Embryonic facial prominence (tissue), 1 donor: Measurements from ENCODE around the gene IL1B.

Source experiments
- DNase-seq: peaks from one replicate; pipeline ENCODE4 v3.0.0-alpha.2; 2016; ENCODE audit errors: extremely low spot score

The IL1B gene

DNA sequence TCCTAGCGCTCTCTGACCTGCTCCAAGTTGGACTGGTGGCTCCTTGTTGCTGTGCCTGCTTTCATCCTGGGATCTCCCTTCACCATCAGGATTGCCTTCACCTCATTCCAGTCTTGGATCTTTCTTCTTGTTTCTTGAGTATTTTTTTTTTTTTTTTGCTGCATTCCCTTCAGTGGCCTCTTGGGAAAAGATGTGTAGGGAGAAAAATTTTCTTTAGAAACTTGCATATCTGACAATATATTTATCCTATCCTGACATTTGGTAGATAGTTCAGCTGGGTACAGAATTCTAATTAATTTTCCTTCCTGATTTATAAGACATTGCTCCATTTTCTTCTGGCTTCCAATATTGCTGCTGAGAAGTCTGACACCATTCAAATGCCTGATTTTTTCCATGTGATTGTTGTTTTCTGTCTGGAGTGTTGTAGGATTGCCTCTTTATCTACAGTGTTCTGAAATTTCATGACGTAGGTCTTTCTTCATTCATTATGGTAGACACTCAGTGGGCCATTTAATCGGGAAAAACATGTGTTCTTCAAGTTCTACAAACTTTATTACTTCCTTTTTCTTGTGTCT lies 29.3 kb downstream of the IL1B start:
- DNase-seq = no peak

DNA sequence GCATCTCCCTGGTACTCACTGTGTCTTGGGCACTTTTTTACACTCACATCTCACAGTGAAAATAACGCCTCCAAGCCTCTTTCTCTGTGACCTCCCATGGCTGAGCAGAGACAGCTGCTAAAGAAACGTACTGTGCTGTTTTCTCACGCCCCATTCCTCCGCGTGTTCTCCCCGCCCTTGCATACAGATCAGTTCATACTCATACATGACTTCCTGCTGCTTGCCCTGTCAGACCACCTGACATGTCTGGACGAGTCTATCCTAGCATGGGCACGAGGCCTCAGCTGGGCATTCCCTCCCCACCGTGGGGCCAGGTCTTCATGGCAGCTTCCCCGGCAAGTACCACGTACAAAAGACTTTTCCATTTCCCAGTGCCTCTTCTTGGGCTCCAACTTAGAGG lies 31.0 kb downstream of the IL1B start:
- DNase-seq = no peak

DNA sequence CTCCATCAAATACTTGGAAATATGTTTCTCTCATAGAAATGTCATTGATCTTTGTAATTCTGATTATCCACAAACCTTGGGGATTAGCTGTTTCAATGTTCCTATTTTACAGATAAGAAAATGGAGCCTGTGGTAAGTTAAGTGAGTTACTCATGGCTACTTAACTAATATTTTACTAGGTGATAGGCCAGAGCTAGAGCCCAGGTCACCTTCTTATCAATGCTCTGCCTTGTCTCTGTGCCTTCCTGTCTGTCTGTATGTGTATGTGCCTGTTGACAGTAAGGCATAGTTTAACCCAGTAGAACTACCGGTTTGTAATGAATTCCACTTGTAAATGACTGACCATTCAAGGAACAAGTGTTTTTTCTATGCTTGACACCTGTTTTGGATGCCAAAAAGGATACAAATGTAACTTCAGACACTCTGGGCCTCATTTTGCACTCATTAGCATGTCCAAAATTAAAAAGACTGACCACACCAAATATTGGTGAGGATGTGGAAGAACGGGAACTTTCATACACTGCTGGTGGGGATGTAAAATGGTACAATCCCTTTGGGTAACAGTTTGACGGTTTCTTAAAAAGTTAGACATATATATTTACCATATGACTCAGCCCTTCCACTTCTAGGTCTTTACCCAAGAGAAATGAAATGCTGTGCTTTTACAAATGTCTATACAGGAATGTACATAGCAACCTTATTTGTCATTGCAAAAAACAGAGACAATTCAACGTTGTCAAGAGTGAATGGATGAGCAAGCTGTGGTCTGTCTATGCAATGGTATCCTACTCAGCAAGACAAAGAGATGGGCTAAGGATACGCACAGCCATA lies 32.7 kb downstream of the IL1B start:
- no peak for DNase-seq

DNA sequence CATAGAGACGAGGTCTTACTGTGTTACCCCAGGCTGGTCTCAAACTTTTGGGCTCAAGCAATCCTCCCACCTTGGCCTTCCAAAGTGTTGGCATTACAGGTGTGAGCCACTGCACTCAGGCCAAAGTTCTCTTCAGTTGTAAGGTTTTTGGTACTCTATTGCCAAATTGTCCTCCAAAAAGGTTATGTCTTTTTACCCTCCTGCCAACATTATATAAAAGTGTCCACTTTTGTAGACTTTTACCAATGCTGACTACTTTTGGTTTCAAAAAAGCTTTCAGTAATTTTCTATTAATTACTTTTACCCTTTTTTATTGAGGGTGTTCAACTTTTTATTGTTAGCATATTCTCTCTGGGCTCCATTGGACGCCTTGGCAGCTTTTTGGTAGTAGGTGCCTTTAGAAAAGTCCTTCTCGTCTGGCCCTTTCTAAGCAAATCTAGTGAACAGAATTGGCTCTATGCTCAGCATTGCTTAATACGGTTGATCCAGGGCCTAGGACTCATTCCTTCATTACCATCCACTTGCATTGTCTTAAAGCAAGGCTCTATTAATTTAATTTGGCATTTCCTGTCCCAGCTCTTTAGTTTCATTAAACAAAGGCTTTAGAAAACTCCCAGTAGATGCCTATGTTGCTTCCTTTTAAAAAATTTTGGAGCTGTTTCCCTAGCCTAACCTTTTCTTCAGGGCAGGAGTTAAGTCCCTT lies 35.5 kb downstream of the IL1B start:
- no peak for DNase-seq

DNA sequence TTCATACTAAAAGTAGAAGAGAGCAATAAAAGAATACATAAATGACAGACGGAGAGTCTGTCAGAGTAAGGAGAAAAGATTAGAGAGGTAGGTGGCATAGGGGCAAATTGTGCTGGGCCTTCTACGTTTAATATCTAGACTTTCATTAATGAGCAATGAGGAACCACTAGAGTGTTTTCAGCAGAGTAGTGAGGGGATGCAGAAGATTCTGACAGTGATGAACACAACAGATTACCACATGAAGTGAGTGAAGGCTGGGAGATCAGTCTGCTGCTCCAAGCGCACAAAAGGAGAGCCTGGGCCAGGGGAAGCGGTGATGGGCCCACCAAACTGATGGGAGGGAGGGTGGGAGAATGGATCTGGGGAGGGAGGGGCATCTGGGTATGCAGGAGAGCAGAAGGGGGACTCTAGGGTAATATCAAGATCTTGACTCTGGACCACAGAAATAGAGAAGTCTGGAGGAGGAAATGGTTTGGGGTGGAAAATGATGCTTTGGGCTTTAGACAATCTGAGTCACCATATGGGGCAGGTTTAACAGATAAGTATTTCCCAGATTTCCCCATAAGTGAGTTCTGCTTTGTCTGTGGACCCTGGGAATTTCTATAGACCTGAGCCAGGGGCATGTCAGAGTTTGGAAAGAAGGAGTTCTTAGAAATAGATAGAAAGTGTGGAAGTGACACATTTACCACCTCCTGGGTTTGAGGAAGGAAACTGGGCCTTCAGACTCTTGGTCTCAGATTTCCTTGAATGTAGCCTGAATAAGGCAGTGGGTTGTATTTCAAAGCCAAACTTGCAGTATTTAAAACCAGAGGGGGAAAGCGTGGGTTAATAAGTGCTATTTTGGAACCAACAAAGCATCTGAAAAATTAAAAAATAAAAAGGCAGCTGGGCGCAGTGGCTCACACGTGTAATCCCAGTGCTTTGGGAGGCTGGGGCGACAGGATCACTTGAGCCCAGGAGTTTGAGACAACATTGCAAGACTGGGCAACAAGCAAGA lies 37.3 kb downstream of the IL1B start:
- no peak for DNase-seq

DNA sequence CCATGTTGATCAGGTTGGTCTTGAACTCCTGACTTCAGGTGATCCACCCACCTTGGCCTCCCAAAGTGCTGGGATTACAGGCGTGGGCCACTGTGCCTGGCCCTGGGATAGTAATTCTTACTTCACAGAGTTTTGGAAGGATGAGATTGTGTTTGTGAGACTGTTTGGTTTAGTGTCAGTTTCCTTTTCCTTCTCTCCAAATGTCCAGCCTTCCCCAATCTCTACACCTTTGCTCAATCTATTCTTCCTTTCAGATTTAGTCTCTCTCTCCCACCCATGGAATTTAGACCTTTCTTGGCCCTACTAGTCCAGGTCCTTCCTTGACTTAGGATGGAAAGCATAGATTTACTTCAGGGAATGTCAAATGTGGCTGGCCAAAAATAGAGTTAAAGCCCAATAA lies 40.1 kb downstream of the IL1B start:
- DNase-seq = no peak

DNA sequence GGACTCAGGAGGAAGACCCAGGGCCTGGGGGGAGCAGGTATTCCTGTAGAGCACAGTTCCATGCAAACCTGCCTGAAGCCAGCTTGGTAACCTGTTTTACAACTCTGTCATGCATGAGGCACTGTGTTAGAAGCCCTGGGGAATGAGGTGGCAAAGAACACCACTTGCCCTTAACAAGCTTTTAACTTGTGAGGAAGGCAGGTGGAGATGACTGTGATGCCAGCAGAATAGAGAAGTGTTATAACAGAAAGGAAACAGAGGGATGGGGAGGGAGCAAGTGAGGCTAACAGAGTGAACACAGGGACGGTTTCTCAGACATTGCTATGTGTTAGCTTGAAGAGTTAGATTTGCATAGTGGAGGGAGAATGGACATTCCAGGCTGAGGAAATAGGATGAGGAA lies 40.8 kb downstream of the IL1B start:
- no peak for DNase-seq

DNA sequence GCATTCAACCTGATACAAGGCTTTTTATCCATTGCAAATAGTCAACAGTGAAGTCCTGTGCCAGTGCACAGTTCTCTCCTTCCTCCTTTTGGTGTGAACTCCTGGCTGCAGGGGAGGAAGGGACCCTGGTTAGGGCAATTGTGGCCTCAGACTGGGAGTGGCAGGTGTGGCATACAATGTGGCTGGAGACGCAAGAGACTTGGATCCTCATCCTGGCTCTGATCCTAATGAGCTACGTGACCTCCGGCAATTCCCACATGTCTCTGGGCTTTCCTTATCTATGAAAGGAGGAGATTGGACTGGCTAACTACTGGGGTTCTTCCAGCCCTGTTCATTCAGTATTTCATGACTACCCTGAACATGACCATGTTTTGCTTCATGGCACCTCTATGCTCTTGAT lies 41.7 kb downstream of the IL1B start:
- DNase-seq = no peak

DNA sequence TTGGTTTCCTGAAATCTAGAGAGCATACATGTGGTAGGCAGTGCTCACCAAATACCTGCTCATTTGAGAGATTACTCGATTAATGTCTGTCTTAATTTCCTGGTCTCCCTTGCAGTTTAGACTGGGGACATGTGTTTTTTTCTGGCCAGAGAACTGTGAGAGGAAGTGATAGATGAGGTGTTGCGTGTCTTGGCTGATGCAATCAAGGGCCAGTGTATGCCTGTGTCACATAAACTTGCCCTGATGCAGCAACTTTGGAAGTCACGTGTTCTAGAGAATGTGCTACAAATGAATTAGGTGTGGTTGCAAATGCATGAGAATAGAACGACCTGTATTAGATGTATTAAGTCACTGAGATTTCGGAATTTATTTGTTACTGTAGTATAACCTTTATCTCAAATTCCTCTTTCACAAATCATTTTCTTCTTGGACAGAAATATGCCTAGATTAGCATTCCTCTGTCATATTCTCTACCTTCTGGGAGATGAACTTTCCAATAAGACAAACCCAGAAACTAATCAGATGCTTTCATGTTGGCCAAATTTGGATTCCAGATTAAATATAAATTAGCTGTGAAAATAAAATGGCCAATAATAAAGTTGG lies 42.3 kb downstream of the IL1B start:
- no peak for DNase-seq

DNA sequence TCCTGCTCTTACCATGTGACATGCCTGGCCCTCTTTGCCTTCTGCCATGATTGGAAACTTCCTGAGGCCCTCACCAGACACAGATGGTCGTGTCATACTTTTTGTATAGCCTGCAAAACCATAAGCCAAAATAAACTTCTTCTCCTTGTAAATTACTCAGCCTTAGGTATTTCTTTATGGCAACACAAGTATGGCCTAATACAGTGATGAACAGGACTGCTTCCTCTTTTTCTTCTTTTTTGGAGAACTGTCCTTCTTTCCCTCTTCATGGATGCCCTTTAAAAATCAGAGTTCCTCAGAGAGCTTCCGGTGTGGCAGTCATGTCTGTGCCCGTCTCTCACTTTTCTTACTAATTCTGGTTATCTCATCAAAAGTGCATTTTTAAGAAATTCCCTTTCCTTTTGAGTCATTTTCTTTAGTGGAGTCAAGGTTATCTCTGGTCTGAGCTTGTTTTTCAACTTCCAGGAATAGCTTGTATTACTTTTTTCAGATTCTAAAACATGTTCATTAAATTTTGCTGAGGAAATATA lies 43.1 kb downstream of the IL1B start:
- no peak for DNase-seq

DNA sequence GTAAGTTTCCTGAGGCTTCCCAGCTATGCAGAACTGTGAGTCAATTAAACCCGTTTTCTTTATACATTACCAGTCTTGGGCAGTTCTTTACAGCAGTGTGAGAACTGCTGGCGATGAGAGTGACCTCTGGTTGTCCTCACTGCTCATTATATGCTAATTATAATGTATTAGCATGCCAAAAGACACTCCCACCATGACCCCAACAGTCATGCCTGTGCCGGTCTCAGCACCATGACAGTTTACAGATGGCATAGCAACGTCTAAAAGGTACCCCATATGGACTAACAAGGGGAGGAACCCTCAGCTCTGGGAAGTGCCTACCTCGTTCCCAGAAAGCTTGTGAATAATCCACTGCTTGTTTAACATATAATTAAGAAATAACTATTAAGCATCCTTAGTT lies 44.2 kb downstream of the IL1B start:
- no peak for DNase-seq

DNA sequence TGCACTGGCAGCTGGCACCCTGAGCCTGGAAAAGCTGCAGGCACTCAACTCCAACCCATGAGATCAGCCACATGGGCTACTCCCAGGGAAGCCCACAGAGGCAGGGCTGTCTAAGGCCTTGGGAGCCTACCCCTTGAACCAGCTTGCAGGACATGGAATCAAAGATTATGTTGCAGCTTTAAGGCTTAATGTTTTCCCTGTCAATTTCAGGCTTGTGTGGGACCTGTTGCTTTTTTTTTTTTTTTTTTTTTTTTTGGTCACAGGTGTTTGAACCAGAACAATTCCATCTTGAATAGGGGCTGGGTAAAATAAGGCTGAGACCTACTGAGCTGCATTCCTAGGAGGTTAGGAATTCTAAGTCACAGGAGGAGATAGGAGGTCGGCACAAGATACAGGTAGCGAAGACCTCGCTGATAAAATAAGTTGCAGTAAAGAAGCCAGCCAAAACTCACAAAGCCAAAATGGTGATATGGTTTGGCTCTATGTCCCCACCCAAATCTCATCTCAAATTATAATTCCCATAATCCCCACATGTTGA lies 44.8 kb downstream of the IL1B start:
- DNase-seq = no peak

DNA sequence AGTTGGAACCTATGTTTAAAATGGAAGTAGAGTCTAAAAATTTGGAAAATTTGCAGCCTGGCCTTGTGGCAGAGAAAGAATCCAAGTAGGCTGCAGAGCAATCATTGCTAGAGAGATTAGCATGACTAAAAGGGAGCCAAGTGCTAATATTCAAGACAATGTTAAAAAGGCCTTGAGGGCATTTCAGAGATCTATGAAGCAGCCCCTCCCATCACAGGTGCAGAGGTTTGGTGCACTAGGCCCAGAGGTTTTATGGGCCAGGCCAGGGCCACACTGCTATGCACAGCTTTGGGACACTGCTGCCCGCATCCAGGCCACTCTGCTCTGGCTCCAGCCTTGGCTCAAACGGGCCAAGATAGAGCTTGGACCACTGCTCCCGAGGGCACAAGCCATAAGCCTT lies 45.6 kb downstream of the IL1B start:
- no peak for DNase-seq

DNA sequence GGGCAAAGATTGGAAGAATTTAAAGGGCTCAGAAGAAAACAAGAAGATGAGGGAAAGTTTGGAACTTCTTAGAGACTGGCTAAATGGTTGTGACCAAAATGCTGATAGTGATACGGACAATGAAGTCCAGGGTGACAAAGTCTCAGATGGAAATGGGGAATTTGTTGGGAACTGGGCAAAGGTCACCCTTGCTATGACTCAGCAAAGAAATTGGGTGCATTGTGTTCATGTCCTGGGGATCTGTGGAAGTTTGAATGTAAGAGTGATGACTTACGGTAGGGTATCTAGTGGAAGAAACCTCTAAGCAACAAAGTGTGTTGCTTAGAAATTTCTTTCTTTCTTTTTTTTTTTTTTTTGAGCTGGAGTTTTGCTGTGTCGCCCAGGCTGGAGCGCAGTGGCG lies 46.3 kb downstream of the IL1B start:
- no peak for DNase-seq

DNA sequence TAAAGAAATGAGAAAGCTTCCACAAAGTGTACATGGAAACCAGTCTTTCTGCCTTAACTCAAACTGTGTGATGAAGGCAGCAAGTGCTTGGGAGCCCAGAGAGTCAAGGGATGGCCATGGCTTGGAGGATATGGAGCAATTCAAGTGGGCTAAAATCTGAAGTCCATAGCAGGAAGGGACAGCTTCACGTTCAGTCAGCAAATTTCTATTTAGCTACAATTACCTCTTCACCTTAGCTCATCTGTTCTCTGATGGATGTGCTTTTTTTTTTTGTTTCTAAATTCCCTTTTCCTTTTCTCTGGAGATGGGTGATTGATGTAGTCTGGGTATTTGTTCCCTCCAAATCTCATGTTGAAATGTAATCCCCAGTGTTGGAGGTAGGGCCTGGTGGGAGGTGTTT lies 47.4 kb downstream of the IL1B start:
- DNase-seq = no peak

DNA sequence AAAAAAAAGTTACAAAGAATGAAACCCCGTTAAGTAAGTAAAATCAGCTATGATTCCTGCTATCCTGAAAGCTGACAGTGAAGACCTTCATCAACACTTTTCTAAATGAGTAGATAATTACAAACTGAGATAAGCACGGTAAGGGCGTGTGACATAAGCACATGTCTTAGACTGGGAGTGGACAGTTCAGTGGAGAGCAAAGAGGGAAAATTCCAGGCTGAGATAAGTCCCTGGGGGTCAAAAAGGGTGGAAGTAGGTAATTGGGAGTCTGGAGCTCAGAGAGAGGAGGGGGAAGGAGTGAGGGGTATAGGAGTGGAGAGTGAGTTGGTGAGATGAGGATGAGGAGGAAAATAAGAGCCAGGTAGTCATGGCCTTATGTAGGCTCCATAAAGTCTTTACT lies 47.9 kb downstream of the IL1B start:
- DNase-seq = no peak

DNA sequence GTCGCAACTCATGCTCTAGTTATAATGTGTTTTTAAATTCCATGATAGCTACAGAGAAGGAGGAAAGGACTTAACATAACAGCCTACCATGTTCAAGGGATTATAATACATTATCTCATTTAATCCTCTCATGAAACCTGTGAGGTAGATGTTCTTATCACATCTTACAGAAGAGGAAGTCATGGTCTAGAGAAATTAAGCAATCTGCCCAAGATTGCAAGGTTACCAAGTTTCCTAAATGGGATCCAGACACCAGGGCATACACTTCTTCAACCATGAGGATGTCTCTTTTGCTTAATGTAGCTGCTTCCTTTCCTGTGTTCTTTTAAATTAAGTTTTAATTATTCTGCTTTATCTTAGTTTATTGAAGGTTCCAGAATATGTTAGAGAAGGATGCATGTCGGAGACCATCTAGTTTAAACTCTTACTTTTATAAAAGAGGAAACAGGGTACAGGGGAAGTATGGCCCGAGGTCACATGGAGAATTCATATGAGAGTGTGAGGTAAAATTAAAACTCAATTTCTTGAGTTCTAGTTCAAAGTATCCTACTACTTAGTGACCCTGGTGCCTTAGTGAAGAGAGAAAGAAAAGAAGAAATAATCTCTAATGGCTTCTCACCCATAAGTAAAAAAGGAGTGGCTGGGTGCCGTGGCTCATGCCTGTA lies 48.7 kb downstream of the IL1B start:
- no peak for DNase-seq

DNA sequence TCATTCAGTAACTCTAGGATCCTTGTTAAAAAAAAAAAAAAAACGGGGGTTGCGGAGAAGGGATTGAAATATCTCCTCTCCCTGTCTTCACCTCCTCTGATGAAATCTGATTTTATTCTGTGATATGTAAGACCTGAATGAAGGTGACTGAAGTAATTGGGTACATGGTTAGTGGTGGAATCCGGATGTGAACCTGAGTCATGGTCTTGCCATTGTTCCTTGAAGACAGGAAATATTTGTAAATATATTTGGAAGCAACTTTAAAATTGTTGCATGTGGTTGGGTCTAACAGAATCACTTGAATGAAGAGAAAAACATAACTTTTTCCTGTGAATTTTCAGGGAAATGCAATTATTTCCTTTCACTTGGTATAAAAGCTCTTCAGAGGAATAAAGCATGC lies 49.3 kb downstream of the IL1B start:
- no peak for DNase-seq

DNA sequence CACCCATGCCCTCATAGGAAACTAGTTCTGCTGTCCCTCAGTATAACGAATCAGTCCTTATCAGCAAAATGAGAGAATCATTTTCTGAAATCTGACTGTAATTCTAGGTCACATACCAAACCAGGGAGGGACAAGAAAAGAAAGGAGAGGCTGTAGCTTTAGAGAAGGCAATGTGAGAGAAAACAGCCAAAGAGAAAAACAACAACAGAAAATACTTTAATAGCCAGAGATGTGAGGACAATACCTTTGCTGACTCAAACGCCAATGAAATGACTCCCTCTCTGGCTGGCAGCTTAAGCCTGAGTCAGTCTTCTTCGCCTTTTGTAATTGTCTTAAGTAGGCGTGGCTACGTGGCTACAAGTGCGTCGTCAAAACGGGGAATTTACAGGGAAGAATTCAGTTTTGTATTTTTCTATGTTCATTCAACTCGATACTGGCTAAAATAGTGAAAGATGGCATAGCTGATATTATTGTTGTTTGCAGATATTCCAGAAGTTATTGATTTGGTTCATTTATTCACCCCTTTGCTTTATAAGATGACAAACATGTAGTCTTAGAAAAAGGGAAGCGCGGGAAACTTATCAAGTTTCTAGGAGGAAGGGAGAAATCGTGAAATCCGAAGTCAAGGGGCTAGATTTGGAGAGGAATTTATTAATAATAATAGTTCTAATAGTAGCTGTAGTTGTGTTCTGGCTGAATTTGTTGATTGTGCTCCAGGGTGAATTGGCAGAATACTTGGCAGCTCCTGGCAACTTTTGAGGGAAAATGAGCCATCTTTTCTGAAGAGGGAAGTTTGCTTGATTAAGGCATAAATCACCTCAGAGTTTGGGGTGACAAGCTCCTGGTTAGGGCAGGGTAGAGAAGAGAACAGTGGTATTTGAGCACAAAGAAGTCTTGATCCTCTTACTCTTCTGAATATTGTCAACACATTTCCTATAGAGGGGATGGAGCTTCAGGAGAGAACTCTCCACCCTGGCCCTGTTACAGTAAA lies 52.1 kb downstream of the IL1B start, which contains the start of gene IL1A:
IL1A (minus strand) TSS at position 295 of the 991 bp plus-strand sequence. CDS start 723 bp downstream, outside the sequence.
- no peak for DNase-seq
